SK-MEL-5 (cell line): ENCODE data around the gene DLD. TPM values are rescaled to one million over a fixed set of nuclear protein-coding genes. Genes with fewer than 3 reads are reported as not detected.

Source experiments
- DNase-seq: peaks from one replicate; pipeline ENCODE4 v3.0.0-alpha.2; 2016; ENCODE audit warnings: low read depth, low spot score
- in situ Hi-C: cut with HindIII; loops from 2 replicates; pipeline ENCODE4 v1.10.0; 2016; ENCODE audit warnings: low sequenced_read_pairs, high pct_unique_total_duplicates, low pct_unique_long_range_greater_than_20kb
- total RNA-seq: library from RNA; depleted of rRNA; stranded (reverse); fragments of >200 nt; shearing (Covaris generic); gene quantifications from 2 replicates; pipeline ENCODE4 v1.2.3, GENCODE V29; 2014

DLD gene
- total RNA-seq, 1 experiment from 2014 or later: 137 TPM

DNA sequence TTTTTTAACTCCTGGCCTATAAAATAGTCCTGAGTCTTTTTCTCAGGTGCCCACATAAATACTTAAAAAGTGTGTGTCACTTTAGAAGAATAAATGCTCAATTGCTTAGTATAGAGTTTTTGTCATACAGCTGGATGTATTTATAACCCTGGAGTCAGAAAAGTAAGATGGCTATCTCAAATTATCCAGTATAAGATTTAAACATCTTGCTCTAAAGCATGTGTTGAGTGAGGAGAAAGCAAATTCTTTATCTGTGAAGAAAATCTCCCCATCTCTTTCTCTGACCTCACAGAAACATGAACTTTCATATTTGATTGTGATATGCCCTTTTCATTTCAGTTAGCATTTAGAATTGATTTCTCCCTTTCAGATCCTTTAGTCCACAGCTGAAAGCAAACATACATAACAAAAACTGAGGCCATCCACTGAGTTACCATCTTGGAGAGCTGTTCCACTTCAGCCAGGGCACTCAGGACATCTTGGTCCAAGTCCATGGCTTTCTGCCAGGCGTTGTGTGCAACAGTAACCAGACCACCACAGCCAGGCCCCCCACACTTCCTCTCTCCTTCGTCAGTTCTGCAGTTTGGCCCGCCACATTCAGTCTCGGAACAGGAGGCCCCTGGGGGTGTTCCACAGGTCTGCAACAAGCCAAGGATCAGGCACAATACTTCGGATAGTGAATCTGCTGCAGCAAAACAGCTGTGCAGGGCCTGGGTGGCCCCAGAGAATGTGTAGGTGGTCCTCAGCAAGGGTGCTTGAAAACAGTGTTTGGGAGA is 40.9 kb downstream of the DLD start:
- in situ Hi-C loops: no loop called here
- no peak for DNase-seq

GRCh38 chr7:107932805-107933204 is 41.8 kb downstream of the DLD start:
- in situ Hi-C loops: no loop called here
- no peak for DNase-seq

- no peak for DNase-seq
- in situ Hi-C loops: no loop called here
Measured at GRCh38 chr7:107933386-107934013, 42.5 kb downstream of the DLD start.

DNA sequence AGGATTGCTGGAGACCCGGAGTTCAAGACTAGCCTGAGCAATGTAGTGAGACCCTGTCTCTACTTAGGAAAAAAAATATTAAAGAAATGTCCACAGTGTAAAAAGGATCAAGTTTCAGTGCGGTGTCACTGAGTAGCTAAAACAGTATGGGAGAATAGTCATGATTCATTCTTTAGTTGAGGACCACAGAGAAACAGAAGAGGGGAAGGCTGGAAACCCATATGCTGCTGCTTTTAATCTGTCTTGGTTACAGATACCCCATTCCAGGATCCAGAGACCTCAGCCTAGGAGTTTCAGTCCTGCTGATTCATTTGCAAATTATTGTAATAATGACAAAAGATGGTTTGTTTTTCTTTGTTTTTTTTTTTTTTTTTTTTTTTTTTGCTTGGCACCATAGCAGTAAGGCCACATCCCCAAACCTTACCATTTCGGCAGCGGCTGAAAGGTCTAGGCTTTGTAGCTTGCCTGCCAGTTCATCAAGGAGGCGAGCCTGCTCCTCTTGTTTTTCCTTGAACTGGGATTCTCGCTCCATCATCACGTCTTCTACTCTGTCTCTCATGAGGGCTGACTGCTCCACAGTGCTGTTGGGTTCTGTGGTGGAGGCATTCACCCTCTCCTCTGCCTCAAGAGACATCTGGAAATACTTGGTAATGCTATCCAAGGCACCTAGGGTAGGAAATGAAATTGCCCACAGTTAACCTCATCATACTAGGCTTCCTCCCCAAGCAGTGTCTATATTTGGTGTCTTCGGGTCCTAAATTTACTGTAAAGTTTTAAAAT is 44.2 kb downstream of the DLD start:
- in situ Hi-C loops: no loop called here
- no peak for DNase-seq

GRCh38 chr7:107936312-107936711 is 45.3 kb downstream of the DLD start:
- in situ Hi-C loops: no loop called here
- DNase-seq: no peak

GRCh38 chr7:107937531-107937930 is 46.5 kb downstream of the DLD start:
- in situ Hi-C loops: no loop called here
- no peak for DNase-seq

- no peak for DNase-seq
- in situ Hi-C loops: no loop called here
Measured at GRCh38 chr7:107938456-107939250, 47.7 kb downstream of the DLD start.

DNA sequence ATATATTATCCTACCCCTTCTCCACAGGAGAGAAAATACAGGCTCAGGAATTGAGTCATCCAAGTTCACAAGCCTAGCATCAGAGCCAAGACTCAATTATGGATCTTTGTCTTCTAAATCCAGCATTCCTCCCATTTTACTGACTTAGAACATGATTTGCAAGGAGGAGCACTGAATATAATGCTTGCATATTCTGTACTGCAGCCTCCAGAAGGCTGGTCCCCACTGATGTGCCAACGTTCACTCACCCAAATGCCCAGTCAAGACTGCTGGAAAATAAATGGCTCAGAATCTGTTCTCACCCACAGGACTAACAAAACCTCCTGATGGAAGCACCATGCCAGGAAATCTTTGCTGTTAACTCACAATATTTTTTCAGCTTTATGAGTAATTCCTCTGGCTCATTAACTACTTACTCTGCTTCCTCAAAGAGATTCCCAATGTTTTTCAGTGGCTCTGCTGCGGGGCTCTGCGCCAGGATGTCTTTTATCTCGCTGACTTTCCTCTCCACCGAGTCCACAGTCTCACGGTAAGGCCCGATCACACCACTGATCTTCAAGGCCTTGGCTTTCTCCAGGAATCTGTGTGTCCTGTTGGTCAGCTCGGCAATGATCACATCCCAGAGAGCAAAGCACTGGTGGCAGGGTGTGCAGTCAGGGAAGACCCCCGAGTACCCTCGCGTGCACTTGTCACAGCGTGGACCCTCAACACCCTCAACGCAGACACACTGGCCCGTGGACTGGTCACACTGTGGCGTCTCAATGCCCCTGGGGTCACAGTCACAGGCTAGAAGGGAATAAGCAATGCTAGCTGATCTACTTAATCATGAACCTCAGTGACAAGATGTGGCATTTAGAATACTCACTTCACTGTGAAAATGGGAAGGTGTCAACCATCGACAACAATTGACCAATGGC is 48.8 kb downstream of the DLD start:
- DNase-seq: no peak
- in situ Hi-C loops: no loop called here

DNA sequence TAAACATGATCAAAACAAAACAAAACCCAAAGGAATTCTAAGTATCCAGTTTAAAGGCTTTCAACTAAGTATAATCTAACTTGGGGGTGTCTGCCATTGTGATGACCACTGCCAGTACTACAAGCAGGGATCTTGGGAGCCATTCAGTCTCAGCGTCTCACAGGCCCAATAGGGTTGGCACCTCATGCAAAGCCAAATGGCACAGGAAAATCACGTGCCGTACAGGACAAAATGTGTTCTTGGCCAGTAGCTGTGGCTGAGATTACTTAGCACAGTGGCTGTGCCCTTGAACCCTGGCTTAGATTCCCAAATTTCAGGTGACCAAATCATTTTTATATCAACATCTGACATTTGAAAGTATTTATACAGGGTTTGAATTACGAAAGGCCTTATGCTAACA is 50.0 kb downstream of the DLD start:
- in situ Hi-C loops: no loop called here

GRCh38 chr7:107943018-107943417 is 52.0 kb downstream of the DLD start:
- in situ Hi-C loops: no loop called here
- DNase-seq: no peak

More for the DNA sequence above, 50.0 kb downstream of the DLD start:
- DNase-seq: no peak

GRCh38 chr7:107944411-107945169 is 53.6 kb downstream of the DLD start:
- no peak for DNase-seq
- in situ Hi-C loops: no loop called here

- in situ Hi-C loops: no loop called here
- no peak for DNase-seq
Measured at GRCh38 chr7:107945332-107945731, 54.3 kb downstream of the DLD start.

DNA sequence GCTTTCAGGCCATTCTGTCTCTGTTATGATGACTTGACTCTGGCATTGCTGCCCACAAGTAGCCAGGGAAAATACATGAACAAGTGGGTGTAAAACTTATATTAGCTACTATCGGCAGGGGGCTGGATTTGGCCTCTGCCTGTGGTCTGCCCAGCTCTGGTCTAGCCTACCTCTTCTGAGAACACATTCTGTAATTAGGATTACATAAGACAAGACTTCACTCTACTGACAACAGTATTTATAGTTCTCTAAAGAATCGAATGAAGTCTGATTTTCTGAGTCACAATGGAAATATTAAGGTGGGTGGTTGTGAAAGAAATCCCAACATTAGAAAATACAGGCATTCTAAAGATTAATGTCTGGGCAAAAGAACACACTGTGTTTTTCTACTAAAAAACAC is 55.5 kb downstream of the DLD start:
- in situ Hi-C loops: no loop called here
- peak; percentile 35 for DNase-seq

DNA sequence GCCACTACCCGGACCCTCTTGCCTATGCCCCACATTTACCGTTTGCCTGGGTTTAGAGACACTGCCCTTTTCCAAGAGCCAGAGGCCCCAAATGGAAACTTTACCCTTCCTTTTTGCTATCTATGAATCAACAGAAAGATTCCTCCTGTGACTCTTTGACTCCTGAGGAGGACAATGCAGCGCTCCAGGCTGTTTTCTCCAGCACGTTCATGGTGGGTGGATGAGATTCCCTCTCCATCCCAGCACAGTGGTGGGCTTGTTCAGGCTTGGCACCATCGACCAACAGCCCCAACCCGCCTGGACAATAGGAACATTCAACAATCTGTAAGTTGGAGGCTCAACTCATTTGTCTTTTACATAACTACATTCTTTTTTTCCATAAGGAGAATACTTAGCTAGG is 55.9 kb downstream of the DLD start:
- in situ Hi-C loops: no loop called here
- peak; percentile 99 for DNase-seq

GRCh38 chr7:107948645-107949442 is 57.9 kb downstream of the DLD start:
- in situ Hi-C loops: no loop called here
- peak; percentile 28 for DNase-seq
